ENCODE measurements around the gene CLSTN1. TPM values are rescaled to one million over a fixed set of nuclear protein-coding genes. Genes with fewer than 3 reads are reported as not detected.

The CLSTN1 gene
- total RNA-seq, result 233 TPM

DNA sequence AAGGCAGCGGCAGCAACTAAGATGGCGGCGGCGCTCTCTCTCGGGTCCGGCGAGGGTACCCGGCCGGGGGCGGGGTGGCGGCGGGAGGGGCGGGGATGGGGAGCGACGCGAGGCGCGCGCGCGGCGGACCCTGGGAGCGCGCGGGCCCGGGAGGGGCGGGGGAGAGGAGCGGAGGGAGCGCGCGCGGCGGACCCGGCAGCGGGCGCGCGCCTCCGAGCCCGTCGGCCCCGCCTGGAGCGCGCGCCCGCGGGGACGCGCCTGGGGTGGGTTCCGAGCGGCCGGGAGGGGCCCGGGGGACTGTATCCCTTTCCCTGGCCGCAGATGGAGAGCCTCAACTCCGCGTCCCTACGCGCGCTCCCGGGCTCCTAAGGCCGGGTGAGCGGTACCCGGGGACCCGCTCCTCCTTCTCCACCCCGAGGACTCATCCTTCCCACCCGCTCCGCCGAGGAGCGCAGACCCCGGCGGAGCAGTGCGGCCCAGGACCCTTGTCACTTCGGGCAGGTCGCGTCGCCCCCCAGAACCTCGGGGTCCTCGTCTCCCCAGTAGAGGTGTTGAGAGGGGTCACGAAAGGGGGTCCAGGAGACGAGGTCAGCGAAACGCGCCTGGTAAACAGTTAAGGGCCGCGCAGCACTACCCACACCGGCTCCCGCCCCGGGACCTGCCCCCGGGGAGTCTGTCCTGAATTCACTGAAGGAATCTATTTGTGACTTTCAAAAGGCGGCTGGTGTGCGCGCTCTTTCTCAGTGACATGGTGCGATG is at the start of gene CLSTN1:
Gene CLSTN1 (minus strand): TSS at position 23 of the 759 bp plus-strand sequence. CDS start 232 bp downstream, outside the sequence.

Other genes starting within 250 kb of the CLSTN1 start
- gene TMEM201, start 235.1 kb downstream of the CLSTN1 start, total RNA-seq, result 9.0 TPM
- gene PIK3CD, start 172.2 kb downstream of the CLSTN1 start, total RNA-seq, result 13.6 TPM
- 46.6 TPM for gene CTNNBIP1, start 86.3 kb upstream of the CLSTN1 start, total RNA-seq
- 66.9 TPM for gene LZIC, start 119.4 kb upstream of the CLSTN1 start, total RNA-seq
- 8.1 TPM for gene NMNAT1, start 119.5 kb upstream of the CLSTN1 start, total RNA-seq
- gene RBP7, start 173.3 kb upstream of the CLSTN1 start, total RNA-seq, result not detected
- gene UBE4B, start 209.0 kb upstream of the CLSTN1 start, total RNA-seq, result 42.0 TPM

Data from diencephalon (tissue), 1 donor.